Fibroblast of mammary gland (primary cell): ENCODE measurements around the gene TMEM175.
"Not testable (repeated sequence)": the region's sequence is repeated elsewhere in the genome, so short reads cannot be mapped to it uniquely, and the experiment has no call there.

Experiments used
- DNase-seq: peaks from one replicate; pipeline ENCODE4 v3.0.0-alpha.2; 2010; ENCODE audit warnings: low read depth
- H3K4me3 ChIP-seq: 2 replicates; pipeline ENCODE4 v1.5.1; 2011; ENCODE audit warnings: low read depth, mild to moderate bottlenecking, low read length, moderate library complexity; ENCODE audit not compliant: control insufficient read depth
- TF ChIP-seq, protein P1 (sequence below): conservative IDR thresholded peaks from 2 replicates; pipeline ENCODE4 v1.5.1; 2011; ENCODE audit warnings: low read depth, low read length, inconsistent platforms; ENCODE audit not compliant: control insufficient read depth, insufficient read depth

TMEM175 gene

DNA sequence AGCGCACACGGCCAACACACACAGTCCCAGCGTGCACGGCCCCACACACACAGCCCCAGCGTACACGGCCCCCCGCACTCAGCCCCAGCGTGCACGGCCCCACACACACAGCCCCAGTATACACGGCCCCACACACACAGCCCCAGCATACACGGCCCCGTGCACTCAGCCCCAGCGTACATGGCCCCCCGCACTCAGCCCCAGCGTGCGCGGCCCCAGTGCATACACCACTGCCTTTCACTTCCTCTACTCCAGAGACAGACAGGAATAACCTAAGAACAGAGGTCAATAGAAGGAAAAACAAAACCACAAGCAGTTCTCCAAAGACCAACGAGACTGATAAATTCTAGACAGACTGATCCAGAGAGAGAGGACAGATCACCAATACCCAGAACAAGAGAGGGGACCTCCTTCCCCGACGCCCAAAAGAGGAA lies 17.2 kb upstream of the TMEM175 start:
- DNase-seq: peak; percentile 10
- TF ChIP-seq, protein P1, sequence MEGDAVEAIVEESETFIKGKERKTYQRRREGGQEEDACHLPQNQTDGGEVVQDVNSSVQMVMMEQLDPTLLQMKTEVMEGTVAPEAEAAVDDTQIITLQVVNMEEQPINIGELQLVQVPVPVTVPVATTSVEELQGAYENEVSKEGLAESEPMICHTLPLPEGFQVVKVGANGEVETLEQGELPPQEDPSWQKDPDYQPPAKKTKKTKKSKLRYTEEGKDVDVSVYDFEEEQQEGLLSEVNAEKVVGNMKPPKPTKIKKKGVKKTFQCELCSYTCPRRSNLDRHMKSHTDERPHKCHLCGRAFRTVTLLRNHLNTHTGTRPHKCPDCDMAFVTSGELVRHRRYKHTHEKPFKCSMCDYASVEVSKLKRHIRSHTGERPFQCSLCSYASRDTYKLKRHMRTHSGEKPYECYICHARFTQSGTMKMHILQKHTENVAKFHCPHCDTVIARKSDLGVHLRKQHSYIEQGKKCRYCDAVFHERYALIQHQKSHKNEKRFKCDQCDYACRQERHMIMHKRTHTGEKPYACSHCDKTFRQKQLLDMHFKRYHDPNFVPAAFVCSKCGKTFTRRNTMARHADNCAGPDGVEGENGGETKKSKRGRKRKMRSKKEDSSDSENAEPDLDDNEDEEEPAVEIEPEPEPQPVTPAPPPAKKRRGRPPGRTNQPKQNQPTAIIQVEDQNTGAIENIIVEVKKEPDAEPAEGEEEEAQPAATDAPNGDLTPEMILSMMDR: no peak
- H3K4me3 ChIP-seq: peak overlapping the region; percentile 6

DNA sequence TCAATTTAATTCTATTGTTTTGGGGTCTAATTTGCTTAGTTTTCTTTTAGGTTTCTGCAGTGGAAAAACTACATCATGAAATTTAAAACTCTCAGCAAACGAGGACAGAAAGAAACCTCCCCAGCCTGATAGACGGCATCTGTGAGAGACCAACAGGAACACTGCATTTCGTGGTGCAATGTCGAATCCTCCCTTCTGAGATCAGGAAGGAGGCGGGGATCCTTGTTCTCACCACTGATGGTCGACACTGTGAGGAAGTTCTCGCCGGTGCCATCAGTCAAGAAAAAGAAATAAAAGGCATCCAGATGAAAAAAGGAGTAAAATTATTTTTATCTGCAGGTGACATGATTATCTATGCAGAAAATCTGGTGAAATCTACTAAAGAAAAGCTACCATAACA lies 16.7 kb upstream of the TMEM175 start:
- peak; percentile 58 for DNase-seq
- H3K4me3 ChIP-seq: no peak overlapping the region
- TF ChIP-seq, protein P1: no peak

DNA sequence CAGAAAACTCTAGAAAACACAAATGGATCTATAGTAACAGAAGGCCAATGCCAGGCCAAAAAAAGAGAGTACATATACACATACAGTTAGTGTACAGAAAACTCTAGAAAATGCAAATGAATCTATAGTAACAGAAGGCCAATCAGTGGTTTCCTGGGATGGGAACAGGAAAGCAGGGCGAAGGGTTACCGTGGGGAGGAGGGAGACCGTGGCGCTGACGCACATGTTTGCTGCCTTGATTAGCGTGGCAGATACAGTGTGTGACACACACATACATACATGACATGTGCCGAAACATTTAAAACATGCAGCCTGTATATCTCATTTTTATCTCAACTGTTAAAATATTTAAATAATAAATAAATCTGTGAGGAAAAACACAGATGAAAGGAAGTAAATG lies 14.8 kb upstream of the TMEM175 start:
- TF ChIP-seq, protein P1: no peak
- no peak overlapping the region for H3K4me3 ChIP-seq
- DNase-seq: no peak

DNA sequence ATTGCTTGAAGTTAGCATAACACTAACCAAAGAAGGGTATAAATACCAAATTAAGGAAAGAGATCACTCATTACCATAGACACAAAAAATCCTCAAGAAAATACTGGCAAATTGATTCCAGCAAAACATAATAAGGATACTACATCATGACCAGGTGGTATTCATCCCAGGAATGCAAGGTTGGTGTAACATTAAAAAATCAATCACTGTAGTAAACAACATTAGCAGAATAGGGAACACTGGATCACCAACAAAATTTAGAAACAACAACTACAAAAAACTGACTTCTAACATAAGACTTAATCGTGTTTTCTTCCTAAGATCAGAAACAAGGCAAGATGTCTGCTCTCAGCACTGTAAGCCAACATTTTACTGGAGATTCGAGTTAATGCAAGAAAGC lies 14.3 kb upstream of the TMEM175 start:
- H3K4me3 ChIP-seq: no peak overlapping the region
- TF ChIP-seq, protein P1: no peak
- DNase-seq: no peak

DNA sequence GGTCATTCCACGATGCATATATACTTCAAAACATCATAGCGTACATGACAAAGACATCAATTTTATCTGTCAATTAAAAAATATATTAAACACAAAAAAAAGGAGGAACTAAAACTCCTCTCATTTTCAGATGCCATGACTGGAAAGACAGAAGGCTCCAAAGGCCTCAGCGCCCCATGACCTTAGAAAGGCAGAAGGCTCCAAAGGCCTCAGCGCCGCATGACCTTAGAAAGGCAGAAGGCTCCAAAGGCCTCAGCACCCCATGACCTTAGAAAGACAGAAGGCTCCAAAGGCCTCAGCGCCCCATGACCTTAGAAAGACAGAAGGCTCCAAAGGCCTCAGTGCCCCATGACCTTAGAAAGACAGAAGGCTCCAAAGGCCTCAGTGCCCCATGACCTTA lies 13.7 kb upstream of the TMEM175 start:
- DNase-seq, H3K4me3 ChIP-seq: not testable (repeated sequence)

DNA sequence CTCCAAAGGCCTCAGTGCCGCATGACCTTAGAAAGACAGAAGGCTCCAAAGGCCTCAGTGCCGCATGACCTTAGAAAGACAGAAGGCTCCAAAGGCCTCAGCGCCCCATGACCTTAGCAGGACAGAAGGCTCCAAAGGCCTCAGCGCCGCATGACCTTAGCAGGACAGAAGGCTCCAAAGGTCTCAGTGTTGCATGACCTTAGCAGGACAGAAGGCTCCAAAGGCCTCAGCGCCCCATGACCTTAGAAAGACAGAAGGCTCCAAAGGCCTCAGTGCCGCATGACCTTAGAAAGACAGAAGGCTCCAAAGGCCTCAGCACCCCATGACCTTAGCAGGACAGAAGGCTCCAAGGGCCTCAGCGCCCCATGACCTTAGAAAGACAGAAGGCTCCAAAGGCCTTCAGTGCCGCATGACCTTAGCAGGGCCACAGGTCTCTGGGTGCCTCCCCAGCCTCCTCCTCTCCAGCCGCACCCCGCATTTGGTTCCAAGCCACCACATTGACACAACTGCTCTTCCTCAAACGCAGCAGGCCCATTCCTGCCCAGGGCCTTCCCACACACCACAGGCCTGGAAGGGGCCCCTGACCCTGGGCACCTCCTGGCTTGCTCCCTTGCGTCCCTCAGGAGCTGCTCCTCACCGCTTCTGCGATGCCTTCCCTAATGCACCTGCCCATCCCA lies 13.1 kb upstream of the TMEM175 start:
- not testable (repeated sequence) for DNase-seq, H3K4me3 ChIP-seq

DNA sequence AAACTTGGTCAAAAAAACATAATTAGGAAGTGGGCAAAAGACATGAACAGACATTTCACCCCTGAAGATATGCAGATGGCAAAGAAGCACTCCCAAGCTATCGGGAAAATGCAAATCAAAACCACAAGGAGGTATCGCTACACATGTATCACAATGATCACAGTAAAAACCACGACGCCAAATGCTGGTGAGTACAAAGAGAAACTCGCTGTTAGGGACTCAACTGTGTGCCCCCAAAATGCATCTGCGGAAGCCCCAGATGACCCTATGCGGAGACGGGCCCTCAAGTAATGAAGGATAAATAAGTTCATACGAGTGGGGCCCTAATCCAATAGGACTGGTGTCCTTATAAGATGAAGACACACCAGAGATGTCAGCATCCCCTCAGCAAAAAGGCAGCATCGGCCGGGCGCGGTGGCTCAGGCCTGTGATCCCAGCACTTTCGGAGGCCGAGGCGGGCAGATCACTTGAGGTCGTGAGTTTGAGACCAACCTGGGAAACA lies 10.4 kb upstream of the TMEM175 start:
- TF ChIP-seq, protein P1: no peak
- DNase-seq: no peak
- no peak overlapping the region for H3K4me3 ChIP-seq
